Endothelial cell of umbilical vein (primary cell): Measurements from ENCODE around the gene UGT1A9. TPM values are rescaled to one million over a fixed set of nuclear protein-coding genes. Genes with fewer than 3 reads are reported as not detected.

Source experiments
- BruUV-seq: library from RNA; stranded (reverse); fragments of 400-500 nt; replicated peaks from 2 replicates; lab custom pipeline; 2021; lab: Mats Ljungman, UMichigan
- CTCF ChIA-PET: fragments of 300-600, 350-600 bp; sonication (Branson Sonifier 250); formaldehyde crosslinking; loops from one replicate; lab custom pipeline; 2021; ENCODE audit warnings: antibody characterized with exemption, inconsistent platforms; lab: Charles Lee
- POLR2A ChIA-PET: fragments of 300-600, 350-600 bp; sonication (Branson Sonifier 250); formaldehyde crosslinking; loops from one replicate; lab custom pipeline; 2021; ENCODE audit warnings: antibody characterized with exemption, inconsistent platforms; lab: Charles Lee
- DNase-seq: peaks from one replicate; pipeline ENCODE4 v3.0.0-alpha.2; 2011; ENCODE audit warnings: low read depth, low spot score
- FAIRE-seq: peaks from 2 replicates; lab custom pipeline; 2011; peaks lifted over from hg19 to GRCh38; lab: Jason Lieb, UNC
- H2AFZ ChIP-seq: 2 replicates; pipeline ENCODE4 v1.6.0; 2012; ENCODE audit warnings: low read depth, low read length, control low read depth, inconsistent platforms
- H3K27ac ChIP-seq: 2 replicates; pipeline ENCODE4 v1.5.1; 2011; ENCODE audit warnings: low read depth, mild to moderate bottlenecking, control low read depth, low read length, moderate library complexity; ENCODE audit not compliant: insufficient read depth
- H3K27me3 ChIP-seq, 2 experiments: 2 replicates each; pipeline versions ENCODE4 v1.6.0 to v1.6.1; 2011; ENCODE audit warnings: low read length in 2 of 2, mixed read lengths in 1 of 2; ENCODE audit not compliant: control insufficient read depth in 2 of 2, insufficient read depth in 2 of 2
- H3K36me3 ChIP-seq, 2 experiments: 2 replicates in 1 of 2; 3 replicates in 1 of 2; pipeline ENCODE4 v1.5.1; 2011; ENCODE audit warnings: low read length in 2 of 2, mild to moderate bottlenecking in 1 of 2, moderate library complexity in 1 of 2; ENCODE audit not compliant: control insufficient read depth in 2 of 2, insufficient read depth in 2 of 2; ENCODE audit errors: extremely low read depth in 1 of 2
- H3K4me1 ChIP-seq: 3 replicates; pipeline ENCODE4 v1.5.1; 2011; ENCODE audit warnings: mild to moderate bottlenecking, low read length; ENCODE audit not compliant: control insufficient read depth, insufficient read depth; ENCODE audit errors: extremely low read depth
- H3K4me2 ChIP-seq: 2 replicates; pipeline ENCODE4 v1.6.1; 2011; ENCODE audit warnings: low read length, control low read depth, mixed read lengths; ENCODE audit not compliant: insufficient read depth
- H3K4me3 ChIP-seq, 3 experiments: fragments of 200-600 bp in 1 of 3; sonication (generic), shearing (Covaris generic) in 1 of 3; replicated peaks in 1 of 3; 2 replicates each; pipeline ENCODE4 v1.5.1; 2011 to 2016; ENCODE audit warnings: control low read depth in 3 of 3, low read length in 3 of 3, mild to moderate bottlenecking in 2 of 3, inconsistent platforms in 1 of 3, low read depth in 1 of 3, moderate library complexity in 1 of 3; ENCODE audit not compliant: insufficient read depth in 1 of 3
- H3K79me2 ChIP-seq: 2 replicates; pipeline ENCODE4 v1.6.0; 2012; ENCODE audit warnings: low read length, inconsistent platforms; ENCODE audit not compliant: control insufficient read depth, insufficient read depth
- H3K9ac ChIP-seq: replicated peaks from 2 replicates; pipeline ENCODE3; 2011; ENCODE audit warnings: low read length, control low read depth; ENCODE audit not compliant: insufficient read depth; ENCODE audit errors: extremely low read depth
- H3K9me1 ChIP-seq: replicated peaks from 3 replicates; pipeline ENCODE4 v1.6.0; 2011; ENCODE audit warnings: mild to moderate bottlenecking, low read length; ENCODE audit not compliant: control insufficient read depth, insufficient read depth; ENCODE audit errors: extremely low read depth
- H3K9me3 ChIP-seq: replicated peaks from 2 replicates; pipeline ENCODE4 v1.5.1; 2012; ENCODE audit warnings: low read length, inconsistent platforms; ENCODE audit not compliant: control insufficient read depth, insufficient read depth
- H4K20me1 ChIP-seq: replicated peaks from 2 replicates; pipeline ENCODE3; 2011; ENCODE audit warnings: mild to moderate bottlenecking, low read length; ENCODE audit not compliant: control insufficient read depth, insufficient read depth; ENCODE audit errors: extremely low read depth
- CTCF ChIP-seq, 2 donors: IDR thresholded peaks; 1 replicate in 1 of 2; 2 replicates in 1 of 2; pipeline ENCODE4 v1.5.1; 2011; ENCODE audit warnings: low read length in 2 of 2, mild to moderate bottlenecking in 2 of 2, moderate library complexity in 2 of 2, control low read depth in 1 of 2, inconsistent platforms in 1 of 2, low read depth in 1 of 2; ENCODE audit not compliant: insufficient read depth in 1 of 2; ENCODE audit errors: extremely low read depth in 1 of 2
- EZH2 ChIP-seq: IDR thresholded peaks from 2 replicates; pipeline ENCODE4 v1.6.1; 2012; ENCODE audit warnings: borderline replicate concordance, low read depth, mild to moderate bottlenecking, moderate library complexity, low read length, inconsistent platforms; ENCODE audit not compliant: severe bottlenecking
- FOS ChIP-seq: IDR thresholded peaks from 2 replicates; pipeline ENCODE4 v1.6.1; 2011; ENCODE audit warnings: mild to moderate bottlenecking, low read length, moderate library complexity, borderline replicate concordance; ENCODE audit not compliant: insufficient read depth
- GATA2 ChIP-seq: IDR thresholded peaks from 2 replicates; pipeline ENCODE4 v1.7.0; 2011; ENCODE audit warnings: low read depth, mild to moderate bottlenecking, moderate library complexity, mixed read lengths, low read length; ENCODE audit not compliant: insufficient read length, insufficient read depth
- JUN ChIP-seq: IDR thresholded peaks from 2 replicates; pipeline ENCODE4 v1.6.1; 2011; ENCODE audit warnings: borderline replicate concordance, low read depth; ENCODE audit not compliant: insufficient read length, insufficient read depth
- MAX ChIP-seq: IDR thresholded peaks from 2 replicates; pipeline ENCODE4 v1.6.1; 2011; ENCODE audit not compliant: insufficient read depth, insufficient read length
- MYC ChIP-seq: IDR thresholded peaks from one replicate; pipeline ENCODE4 v1.6.1; 2011; ENCODE audit warnings: mild to moderate bottlenecking, low read depth, low read length
- POLR2A ChIP-seq: IDR thresholded peaks from 2 replicates; pipeline ENCODE4 v1.6.1; 2012; ENCODE audit warnings: low read depth, mild to moderate bottlenecking, control low read depth, low read length
- POLR2AphosphoS5 ChIP-seq: IDR thresholded peaks from 2 replicates; pipeline ENCODE4 v1.6.1; 2012; ENCODE audit warnings: low read depth, mild to moderate bottlenecking, control low read depth, low read length, moderate library complexity; ENCODE audit not compliant: insufficient read depth
- dilution Hi-C: fragments of 300-500 bp; cut with MboI; formaldehyde crosslinking; loops from one replicate; pipeline ENCODE4 v1.15.0; 2019; ENCODE audit warnings: low sequenced_read_pairs; ENCODE audit not compliant: extremely low pct_ligation_motif_present
- intact Hi-C: fragments of 100-400 bp; cut with micrococcal nuclease; formaldehyde crosslinking; loops from one replicate; pipeline ENCODE4 v1.10.0; 2022
- polyA plus RNA-seq, 4 experiments: library from polyadenylated mRNA; depleted of rRNA in 3 of 4; stranded (reverse) in 3 of 4; unstranded in 1 of 4; fragments of >200 nt; gene quantifications; 2 replicates each; pipeline versions ENCODE4 v1.2.1 to v1.2.3, GENCODE V29; 2011 to 2012; ENCODE audit warnings: missing spikeins in 1 of 4
- total RNA-seq: library from RNA; stranded (reverse); gene quantifications from 2 replicates; pipeline ENCODE4 v1.2.3, GENCODE V29; 2021

The UGT1A9 gene
- total and polyA plus RNA-seq, 2 donors (not counting 3 experiments of a cell fraction or from before 2014, with no cell fraction given): not detected

DNA sequence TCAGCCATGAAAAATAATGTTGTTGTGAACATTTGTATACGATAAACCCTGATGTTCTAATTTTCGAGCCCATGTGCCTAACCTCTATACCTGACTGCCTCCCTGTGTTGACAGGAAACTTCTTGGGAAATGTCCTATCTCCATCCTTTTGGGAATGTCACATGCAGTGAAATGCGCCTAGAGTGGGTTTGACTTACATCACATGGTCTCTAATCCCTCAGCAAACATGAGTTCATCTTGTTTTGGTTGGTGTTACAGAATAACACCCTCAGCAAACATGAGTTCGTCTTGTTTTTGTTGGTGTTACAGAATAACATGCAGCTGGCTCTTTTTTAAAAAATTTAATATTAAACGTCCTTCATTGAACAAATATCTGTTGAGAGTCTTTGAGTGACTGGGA is 16.6 kb downstream of the UGT1A9 start:
- TF ChIP-seq CTCF (IDR thresholded peaks at IDR 0.05; ENCODE audit: extremely low read depth in 1 of 2, insufficient read depth in 1 of 2, low read depth in 1 of 2, low read length in 2 of 2): no peak
- Histone ChIP-seq H3K9me3 (no peaks in the 10 kb centered on the region), H2AFZ (no peak overlapping the region), H3K9me1 (no peaks in the 10 kb centered on the region), H3K27me3 (no peaks in the 10 kb centered on the region), H3K9ac (no peak overlapping the region), H3K4me3 (no peak overlapping the region), H4K20me1 (no peaks in the 10 kb centered on the region), H3K4me2 (no peak overlapping the region), H3K36me3 (no peaks in the 10 kb centered on the region), H3K79me2 (no peaks in the 10 kb centered on the region), H3K27ac (no peak overlapping the region), H3K4me1 (peaks cover 17% of the 10 kb centered on the region)
- DNase-seq: no peak
- ChIA-PET CTCF (interaction anchor here (1.0 kb wide), 1 partner anchor 19 kb away, joined by 3 read pairs; no protein-coding TSS in a partner anchor), POLR2A (no interaction called here)
- dilution Hi-C loops: no loop called here
- no TSS peak for BruUV-seq
- intact Hi-C loops: no loop called here
- no peak for FAIRE-seq

DNA sequence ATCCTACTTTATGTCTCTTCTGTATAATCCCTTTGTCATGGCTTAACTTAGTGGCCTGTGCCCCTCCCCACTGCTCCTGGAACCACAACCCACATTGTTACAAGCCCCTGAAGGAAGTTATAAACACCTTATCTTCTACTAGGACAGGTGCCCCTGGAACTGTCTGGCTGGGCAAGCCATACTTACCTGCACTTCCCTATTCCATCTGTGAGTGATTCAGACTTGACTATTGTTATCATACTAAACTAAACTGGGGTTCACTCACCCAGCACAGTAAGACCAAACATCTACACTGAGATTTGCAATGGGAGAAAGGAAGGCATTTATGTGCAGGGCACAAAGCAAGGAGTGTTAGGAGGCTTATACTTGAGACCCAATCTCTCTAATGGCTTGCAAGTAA is 17.3 kb downstream of the UGT1A9 start:
- CTCF ChIA-PET: interaction anchor here (1.0 to 1.5 kb wide), 3 partner anchors 18 to 275 kb away, joined by 3 to 4 read pairs (median 3); no protein-coding TSS in a partner anchor
- Histone ChIP-seq H3K27ac (peak overlapping the region; percentile 64), H3K9ac (peak overlapping the region; percentile 15), H3K4me2 (peak overlapping the region; percentile 31), H3K9me1 (no peaks in the 10 kb centered on the region), H2AFZ (no peak overlapping the region), H3K27me3 (no peaks in the 10 kb centered on the region), H4K20me1 (no peaks in the 10 kb centered on the region), H3K4me3 (no peak overlapping the region), H3K79me2 (no peaks in the 10 kb centered on the region), H3K4me1 (peaks cover 17% of the 10 kb centered on the region), H3K36me3 (no peaks in the 10 kb centered on the region), H3K9me3 (no peaks in the 10 kb centered on the region)
- TF ChIP-seq MAX (no peak), POLR2AphosphoS5 (no peak), CTCF (IDR thresholded peaks at IDR 0.05; ENCODE audit: extremely low read depth in 1 of 2, insufficient read depth in 1 of 2, low read depth in 1 of 2, low read length in 2 of 2) (no peak), GATA2 (no peak), MYC (no peak), FOS (no peak), JUN (no peak), EZH2 (no peak), POLR2A (no peak)
- POLR2A ChIA-PET: no interaction called here
- dilution Hi-C loops (no loop called here), intact Hi-C loops (loop anchor here (1.0 kb wide), 1 partner anchor 11 kb away; no protein-coding TSS in a partner anchor)
- no peak for DNase-seq
- FAIRE-seq: no peak
- BruUV-seq: no TSS peak
